Naive thymus-derived CD4-positive, alpha-beta T cell (primary cell): ENCODE measurements around the gene ITPA. TPM values are rescaled to one million over a fixed set of nuclear protein-coding genes. Genes with fewer than 3 reads are reported as not detected.
A peak's percentile ranks its signal among the peaks of the same experiment; 100 is the strongest.
"Not testable (repeated sequence)": the region's sequence is repeated elsewhere in the genome, so short reads cannot be mapped to it uniquely, and the experiment has no call there.

Experiments used
- ATAC-seq: fragments of 150-1000 bp; cut with Tn5 transposase; 2 replicates; pipeline ENCODE4 v1.10.0; 2021; ENCODE audit warnings: mild to moderate bottlenecking, moderate library complexity
- CTCF ChIA-PET: fragments of 350-600 bp; sonication (Branson Sonifier 250); formaldehyde crosslinking; loops from one replicate; lab custom pipeline; 2021; ENCODE audit warnings: antibody characterized with exemption; lab: Charles Lee
- POLR2A ChIA-PET: fragments of 350-600 bp; sonication (Branson Sonifier 250); formaldehyde crosslinking; loops from one replicate; lab custom pipeline; 2021; ENCODE audit warnings: antibody characterized with exemption, inconsistent platforms; lab: Charles Lee
- DNase-seq, 9 donors: peaks; one replicate each; pipeline versions ENCODE4 v3.0.0 to v3.0.0-alpha.2; 2020 to 2022; ENCODE audit warnings: mixed read lengths in 1 of 9
- H3K27ac ChIP-seq: one replicate; pipeline ENCODE4 v1.7.0; 2013; ENCODE audit warnings: mild to moderate bottlenecking, low read depth, low read length, moderate library complexity
- H3K27me3 ChIP-seq, 2 donors: one replicate each; pipeline ENCODE4 v1.7.0; 2013; ENCODE audit warnings: low read length in 2 of 2, mild to moderate bottlenecking in 2 of 2, moderate library complexity in 2 of 2; ENCODE audit not compliant: control insufficient read depth in 2 of 2, insufficient read depth in 2 of 2
- H3K36me3 ChIP-seq, 3 experiments: 1 replicate in 2 of 3; 2 replicates in 1 of 3; pipeline ENCODE4 v1.7.0; 2013; ENCODE audit warnings: low read length in 3 of 3, mild to moderate bottlenecking in 3 of 3, moderate library complexity in 1 of 3; ENCODE audit not compliant: insufficient read depth in 3 of 3, control insufficient read depth in 2 of 3
- H3K4me1 ChIP-seq, 2 donors: one replicate each; pipeline ENCODE4 v1.7.0; 2013; ENCODE audit warnings: low read length in 2 of 2, mild to moderate bottlenecking in 2 of 2, moderate library complexity in 1 of 2; ENCODE audit not compliant: control insufficient read depth in 2 of 2, insufficient read depth in 2 of 2
- H3K4me3 ChIP-seq: 2 replicates; pipeline ENCODE4 v1.7.0; 2013; ENCODE audit warnings: mild to moderate bottlenecking, low read length
- H3K9me3 ChIP-seq, 3 experiments: 1 replicate in 2 of 3; 2 replicates in 1 of 3; pipeline ENCODE4 v1.7.0; 2013; ENCODE audit warnings: low read length in 3 of 3; ENCODE audit not compliant: control insufficient read depth in 2 of 3
- H3K27ac Mint-ChIP-seq, 9 donors: one replicate each; pipeline ENCODE4 v1.8.0; 2020 to 2022; ENCODE audit warnings: mixed read lengths in 9 of 9, mild to moderate bottlenecking in 8 of 9, moderate library complexity in 5 of 9, inconsistent platforms in 2 of 9
- H3K27me3 Mint-ChIP-seq, 5 donors: one replicate each; pipeline ENCODE4 v1.8.0; 2021 to 2022; ENCODE audit warnings: mixed read lengths in 5 of 5, mild to moderate bottlenecking in 1 of 5
- H3K36me3 Mint-ChIP-seq, 5 donors: one replicate each; pipeline ENCODE4 v1.8.0; 2020 to 2022; ENCODE audit warnings: mixed read lengths in 5 of 5, mild to moderate bottlenecking in 3 of 5, inconsistent platforms in 1 of 5
- H3K4me1 Mint-ChIP-seq, 7 donors: one replicate each; pipeline ENCODE4 v1.8.0; 2020 to 2022; ENCODE audit warnings: mixed read lengths in 7 of 7, mild to moderate bottlenecking in 3 of 7, inconsistent platforms in 1 of 7
- H3K4me3 Mint-ChIP-seq, 10 donors: one replicate each; pipeline ENCODE4 v1.8.0; 2020 to 2022; ENCODE audit warnings: mild to moderate bottlenecking in 10 of 10, mixed read lengths in 10 of 10, moderate library complexity in 6 of 10, inconsistent platforms in 2 of 10
- H3K9me3 Mint-ChIP-seq, 11 donors: one replicate each; pipeline ENCODE4 v1.8.0; 2020 to 2022; ENCODE audit warnings: mixed read lengths in 11 of 11, mild to moderate bottlenecking in 4 of 11, inconsistent platforms in 1 of 11, moderate library complexity in 1 of 11
- intact Hi-C, 2 donors: fragments of 100-400 bp; cut with micrococcal nuclease; formaldehyde crosslinking; loops; one replicate each; pipeline ENCODE4 v1.15.1; 2023
- polyA plus RNA-seq, 2 donors: library from polyadenylated mRNA; unstranded; fragments of 300-500 nt; fragmentation: Illumina TruSeq; gene quantifications; one replicate each; pipeline ENCODE4 v1.2.3, GENCODE V29; 2021
- total RNA-seq, 6 experiments: library from RNA in 5 of 6; stranded (reverse) in 5 of 6; gene quantifications; 1 replicate in 5 of 6; 2 replicates in 1 of 6; pipeline ENCODE4 v1.2.3 and lab custom pipeline; 2021 to 2026

Gene ITPA
- total and polyA plus RNA-seq, 7 experiments from 2014 or later: 37.7 to 71.2 (median 44.4) TPM

GRCh38 chr20:3180319-3180718, 29.0 kb upstream of the ITPA start:
- H3K4me3 ChIP-seq: no peak overlapping the region
- H3K36me3 Mint-ChIP-seq: no peaks in the 10 kb centered on the region
- no peaks in the 10 kb centered on the region for H3K9me3 Mint-ChIP-seq
- H3K27me3 ChIP-seq: no peaks in the 10 kb centered on the region
- peaks cover 0 to 7% (median 3%) of the 10 kb centered on the region in 5 donors for H3K27me3 Mint-ChIP-seq
- no peaks in the 10 kb centered on the region for H3K9me3 ChIP-seq
- POLR2A ChIA-PET: interaction anchor here (0.6 to 1.1 kb wide), 2 partner anchors 21 to 135 kb away, joined by 3 to 4 read pairs; no protein-coding TSS in a partner anchor
- no peak overlapping the region for H3K27ac ChIP-seq
- H3K4me3 Mint-ChIP-seq: no peak overlapping the region
- H3K27ac Mint-ChIP-seq: peak overlapping the region in 1 of 9 donors; percentile 57
- H3K4me1 ChIP-seq: no peaks in the 10 kb centered on the region
- H3K36me3 ChIP-seq: no peaks in the 10 kb centered on the region
- intact Hi-C loops: no loop called here
- H3K4me1 Mint-ChIP-seq: peaks cover 0 to 7% (median 3%) of the 10 kb centered on the region in 7 donors
- DNase-seq (no peak), ATAC-seq (no peak)
- CTCF ChIA-PET: no interaction called here

DNA sequence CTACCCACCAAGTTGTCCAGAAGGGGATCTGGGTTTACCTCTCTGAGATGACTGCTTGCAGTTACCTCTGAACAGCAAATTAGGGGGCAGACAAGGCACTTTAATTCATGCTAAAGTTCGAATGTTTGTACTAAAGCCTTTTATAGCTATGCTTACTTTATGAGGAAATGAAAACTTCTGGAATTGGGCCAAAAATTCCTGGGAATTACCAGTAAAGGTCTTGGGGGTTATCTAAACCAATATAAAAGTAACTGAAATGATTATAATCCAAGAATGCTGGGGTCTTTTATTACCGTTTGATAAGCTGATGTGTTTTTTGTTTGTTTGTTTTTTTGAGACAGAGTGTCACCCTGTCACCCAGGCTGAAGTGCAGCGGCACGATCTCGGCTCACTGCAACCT, 28.0 kb upstream of the ITPA start:
- Mint-ChIP-seq H3K27ac (peak overlapping the region in 1 of 9 donors; percentile 57), H3K27me3 (no peaks in the 10 kb centered on the region), H3K36me3 (no peaks in the 10 kb centered on the region), H3K4me1 (peaks cover 0 to 4% (median 0%) of the 10 kb centered on the region in 7 donors), H3K4me3 (no peak overlapping the region), H3K9me3 (no peaks in the 10 kb centered on the region)
- Histone ChIP-seq H3K9me3 (no peaks in the 10 kb centered on the region), H3K4me3 (no peak overlapping the region), H3K27ac (no peak overlapping the region), H3K4me1 (no peaks in the 10 kb centered on the region), H3K27me3 (no peaks in the 10 kb centered on the region), H3K36me3 (no peaks in the 10 kb centered on the region)
- ChIA-PET CTCF (no interaction called here), POLR2A (interaction anchor here (0.6 kb wide), 1 partner anchor 62 kb away, joined by 3 read pairs; no protein-coding TSS in a partner anchor)
- intact Hi-C loops: no loop called here
- DNase-seq: no peak
- no peak for ATAC-seq

- H3K27ac ChIP-seq, H3K9me3 Mint-ChIP-seq, H3K4me1 Mint-ChIP-seq, H3K9me3 ChIP-seq, H3K4me3 Mint-ChIP-seq, H3K36me3 ChIP-seq, intact Hi-C loops, H3K4me1 ChIP-seq, H3K27me3 Mint-ChIP-seq, H3K4me3 ChIP-seq, ATAC-seq, H3K27me3 ChIP-seq, H3K36me3 Mint-ChIP-seq, DNase-seq: not testable (repeated sequence)
- H3K27ac Mint-ChIP-seq: peak overlapping the region in 1 of 9 donors; percentile 25
- POLR2A ChIA-PET: interaction anchor here (1.2 kb wide), 1 partner anchor 27 kb away, joined by 3 read pairs; the partner anchor contains the start of gene ITPA
- CTCF ChIA-PET: interaction anchor here (1.8 kb wide), 1 partner anchor 65 kb away, joined by 5 read pairs; no protein-coding TSS in a partner anchor
Measured at GRCh38 chr20:3182429-3182828, 26.9 kb upstream of the ITPA start.

- Mint-ChIP-seq H3K36me3 (no peaks in the 10 kb centered on the region), H3K4me1 (peaks cover 0 to 4% (median 0%) of the 10 kb centered on the region in 7 donors), H3K9me3 (no peaks in the 10 kb centered on the region), H3K27me3 (no peaks in the 10 kb centered on the region), H3K4me3 (no peak overlapping the region), H3K27ac (peak overlapping the region in 6 of 9 donors; percentile 6 to 61 (median 34))
- Histone ChIP-seq H3K9me3 (no peaks in the 10 kb centered on the region), H3K4me1 (no peaks in the 10 kb centered on the region), H3K27ac (no peak overlapping the region), H3K27me3 (no peaks in the 10 kb centered on the region), H3K4me3 (no peak overlapping the region), H3K36me3 (peaks cover 0 to 3% (median 0%) of the 10 kb centered on the region in 3 experiments)
- DNase-seq (no peak), ATAC-seq (no peak)
- CTCF ChIA-PET: interaction anchor here (1.8 kb wide), 1 partner anchor 67 kb away, joined by 5 read pairs; no protein-coding TSS in a partner anchor
- POLR2A ChIA-PET: interaction anchor here (1.0 to 1.3 kb wide), 2 partner anchors 16 to 62 kb away, joined by 3 read pairs; no protein-coding TSS in a partner anchor
- intact Hi-C loops: no loop called here
Measured at GRCh38 chr20:3183896-3184612, 25.2 kb upstream of the ITPA start.

DNA sequence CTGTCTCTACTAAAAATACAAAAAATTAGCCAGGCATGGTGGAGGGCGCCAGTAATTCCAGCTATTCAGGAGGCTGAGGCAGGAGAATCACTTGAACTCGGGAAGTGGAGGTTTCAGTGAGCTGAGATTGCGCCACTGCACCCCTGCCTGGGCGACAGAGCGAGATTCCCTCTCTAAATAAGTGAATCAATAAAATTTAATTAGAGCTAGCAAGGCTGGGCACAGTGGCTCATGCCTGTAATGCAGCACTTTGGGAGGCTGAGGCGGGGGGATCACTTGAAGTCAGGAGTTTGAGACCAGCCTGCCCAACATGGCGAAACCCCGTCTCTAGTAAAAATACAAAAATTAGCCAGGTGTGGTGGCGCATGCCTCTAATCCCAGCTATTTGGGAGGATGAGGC, 21.4 kb upstream of the ITPA start:
- H3K36me3 ChIP-seq: peaks cover 0 to 39% (median 13%) of the 10 kb centered on the region in 3 experiments
- H3K9me3 ChIP-seq, POLR2A ChIA-PET, H3K27me3 ChIP-seq, H3K4me1 Mint-ChIP-seq, H3K4me1 ChIP-seq, CTCF ChIA-PET, ATAC-seq, DNase-seq, H3K9me3 Mint-ChIP-seq, H3K27me3 Mint-ChIP-seq, intact Hi-C loops, H3K27ac ChIP-seq, H3K4me3 Mint-ChIP-seq, H3K4me3 ChIP-seq: not testable (repeated sequence)
- peak overlapping the region in 1 of 9 donors; percentile 19 for H3K27ac Mint-ChIP-seq
- peaks cover 6 to 18% (median 8%) of the 10 kb centered on the region in 5 donors for H3K36me3 Mint-ChIP-seq

DNA sequence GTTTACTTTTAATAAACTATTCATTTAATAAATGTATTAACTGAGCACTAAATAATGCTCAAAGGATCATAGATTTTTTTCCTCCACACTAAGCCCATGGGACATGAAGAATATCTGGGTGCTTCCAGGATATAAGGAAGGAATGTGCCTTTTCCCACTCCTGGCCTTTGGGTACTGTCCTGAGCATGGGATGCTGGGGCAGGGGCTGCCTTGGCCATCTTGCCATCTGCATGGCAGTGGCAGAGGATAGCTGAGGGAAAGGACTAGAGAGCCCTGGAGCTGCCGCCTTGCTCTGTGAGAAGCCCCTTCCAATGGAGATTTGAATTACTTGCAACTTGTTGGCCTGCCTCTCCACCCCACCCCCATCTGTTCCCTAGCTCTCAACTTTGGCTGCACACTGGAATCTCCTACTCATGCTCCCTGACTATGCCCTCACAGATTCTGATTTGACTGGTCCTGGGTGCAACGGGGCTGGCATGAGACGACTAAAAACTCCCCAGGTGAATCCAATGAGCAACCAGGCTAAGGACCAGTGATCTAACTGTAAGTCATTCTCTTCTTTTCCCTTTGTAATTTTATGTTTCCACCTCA, 20.4 kb upstream of the ITPA start:
- ChIA-PET CTCF (no interaction called here), POLR2A (interaction anchor here (2.7 kb wide), 1 partner anchor 15 kb away, joined by 7 read pairs; no protein-coding TSS in a partner anchor)
- DNase-seq (no peak), ATAC-seq (no peak)
- Histone ChIP-seq H3K4me3 (no peak overlapping the region), H3K27me3 (no peaks in the 10 kb centered on the region), H3K36me3 (peaks cover 0 to 49% (median 19%) of the 10 kb centered on the region in 3 experiments), H3K27ac (no peak overlapping the region), H3K4me1 (no peaks in the 10 kb centered on the region), H3K9me3 (no peaks in the 10 kb centered on the region)
- Mint-ChIP-seq H3K4me3 (no peak overlapping the region), H3K27ac (peak overlapping the region in 2 of 9 donors; percentile 42 to 82), H3K36me3 (peaks cover 6 to 18% (median 9%) of the 10 kb centered on the region in 5 donors), H3K9me3 (no peaks in the 10 kb centered on the region), H3K4me1 (peaks cover 0 to 4% (median 0%) of the 10 kb centered on the region in 7 donors), H3K27me3 (no peaks in the 10 kb centered on the region)
- intact Hi-C loops: loop anchor here in 1 of 2 donors (1.0 kb wide), 1 partner anchor 13 kb away; no protein-coding TSS in a partner anchor
